Ishikawa (cell line): Measurements from ENCODE around the gene DPP8.

ENCODE experiments used
- CEBPB ChIP-seq: IDR thresholded peaks from 2 replicates; pipeline ENCODE4 v1.6.1; 2012
- CREB1 ChIP-seq: IDR thresholded peaks from 2 replicates; pipeline ENCODE4 v1.6.1; 2012; ENCODE audit warnings: low read depth
- EGR1 ChIP-seq: IDR thresholded peaks from 2 replicates; pipeline ENCODE4 v1.6.1; 2012
- EP300 ChIP-seq: IDR thresholded peaks from 2 replicates; pipeline ENCODE4 v1.6.1; 2012; ENCODE audit warnings: borderline replicate concordance
- FOXM1 ChIP-seq: IDR thresholded peaks from 2 replicates; pipeline ENCODE4 v1.6.1; 2012; ENCODE audit warnings: low read depth, borderline replicate concordance
- NFIC ChIP-seq: IDR thresholded peaks from 2 replicates; pipeline ENCODE4 v1.6.1; 2012
- RAD21 ChIP-seq: IDR thresholded peaks from 2 replicates; pipeline ENCODE4 v1.6.1; 2012; ENCODE audit warnings: low read depth
- TAF1 ChIP-seq: IDR thresholded peaks from 2 replicates; pipeline ENCODE4 v1.6.1; 2012; ENCODE audit warnings: low read depth, mild to moderate bottlenecking
- TCF12 ChIP-seq: IDR thresholded peaks from 2 replicates; pipeline ENCODE4 v1.6.1; 2012; ENCODE audit warnings: low read depth
- TEAD4 ChIP-seq: IDR thresholded peaks from 2 replicates; pipeline ENCODE4 v1.6.1; 2012
- YY1 ChIP-seq: IDR thresholded peaks from 2 replicates; pipeline ENCODE4 v1.6.1; 2012; ENCODE audit warnings: low read depth
- ZBTB7A ChIP-seq: IDR thresholded peaks from 2 replicates; pipeline ENCODE4 v1.6.1; 2012; ENCODE audit warnings: low read depth
- TF ChIP-seq, protein P1 (sequence below): IDR thresholded peaks from 2 replicates; pipeline ENCODE4 v1.6.1; 2012
- TF ChIP-seq, protein P2 (sequence below): IDR thresholded peaks from 2 replicates; pipeline ENCODE4 v1.6.1; 2012; ENCODE audit warnings: low read depth, mild to moderate bottlenecking
- TF ChIP-seq, protein P3 (sequence below): IDR thresholded peaks from 2 replicates; pipeline ENCODE4 v1.6.1; 2012

Gene DPP8

DNA sequence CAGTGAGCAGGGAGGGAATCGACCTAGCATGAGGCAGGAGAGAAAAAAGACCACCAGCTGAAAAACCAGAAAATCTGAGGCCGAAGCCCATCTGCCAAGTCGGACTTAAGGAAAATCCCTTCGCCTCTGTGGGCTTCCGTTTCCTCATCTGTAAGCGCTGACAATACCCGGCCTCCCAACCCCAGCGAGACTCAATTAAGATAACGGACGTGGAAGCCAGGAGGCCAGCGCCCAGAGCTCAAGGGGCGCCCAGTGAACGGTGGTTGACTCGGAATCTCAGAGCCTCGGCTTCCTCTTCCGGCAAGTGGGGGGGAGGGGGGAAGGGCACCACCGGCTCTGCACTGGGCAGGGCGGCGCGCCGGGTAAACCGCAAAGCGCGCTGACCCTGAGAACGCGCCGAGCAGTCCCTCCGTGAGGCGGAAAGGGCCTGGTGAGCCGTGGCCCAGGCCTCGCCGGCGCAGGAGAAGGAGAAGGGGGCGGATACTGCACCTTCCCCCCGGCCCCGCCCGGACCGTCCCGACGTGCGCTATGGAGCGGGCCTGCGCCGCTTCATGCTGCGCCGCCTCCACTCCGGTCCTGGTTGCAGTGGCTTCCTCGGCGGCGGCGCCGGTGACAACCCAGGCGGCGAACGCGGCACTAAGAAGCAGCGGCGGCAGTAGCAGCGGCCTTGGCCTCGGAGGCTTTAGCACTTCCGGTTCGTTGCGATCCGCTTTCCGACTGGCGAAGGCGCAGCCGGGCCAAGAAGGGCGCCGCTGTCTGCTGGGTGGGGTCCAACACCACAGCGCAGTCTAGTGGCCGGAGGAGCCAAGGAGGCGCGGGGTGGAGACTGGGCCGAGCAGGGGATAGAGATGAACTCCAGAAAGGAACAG lies at the start of gene DPP8:
Gene DPP8 (minus strand): TSS at position 693 of the 869 bp plus-strand sequence. CDS start 5,136 bp downstream, outside the sequence.
- TF ChIP-seq RAD21 (peak; percentile 8; the same call in 1 of the 2 replicates), CREB1 (no peak), FOXM1 (no peak; the same call in 1 of the 2 replicates), TEAD4 (0 out of 2 replicates have a peak, but pooled peaks have one; percentile 28), TAF1 (peak; percentile 89), EP300 (0 out of 2 replicates have a peak, but pooled peaks have one; percentile 54), EGR1 (no peak), YY1 (peak; percentile 77), CEBPB (no peak), NFIC (peak; percentile 70), TCF12 (peak; percentile 80), ZBTB7A (no peak)
- TF ChIP-seq, protein P1, sequence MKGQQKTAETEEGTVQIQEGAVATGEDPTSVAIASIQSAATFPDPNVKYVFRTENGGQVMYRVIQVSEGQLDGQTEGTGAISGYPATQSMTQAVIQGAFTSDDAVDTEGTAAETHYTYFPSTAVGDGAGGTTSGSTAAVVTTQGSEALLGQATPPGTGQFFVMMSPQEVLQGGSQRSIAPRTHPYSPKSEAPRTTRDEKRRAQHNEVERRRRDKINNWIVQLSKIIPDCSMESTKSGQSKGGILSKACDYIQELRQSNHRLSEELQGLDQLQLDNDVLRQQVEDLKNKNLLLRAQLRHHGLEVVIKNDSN: peak; percentile 38; the same call in 1 of the 2 replicates
- TF ChIP-seq, protein P2, sequence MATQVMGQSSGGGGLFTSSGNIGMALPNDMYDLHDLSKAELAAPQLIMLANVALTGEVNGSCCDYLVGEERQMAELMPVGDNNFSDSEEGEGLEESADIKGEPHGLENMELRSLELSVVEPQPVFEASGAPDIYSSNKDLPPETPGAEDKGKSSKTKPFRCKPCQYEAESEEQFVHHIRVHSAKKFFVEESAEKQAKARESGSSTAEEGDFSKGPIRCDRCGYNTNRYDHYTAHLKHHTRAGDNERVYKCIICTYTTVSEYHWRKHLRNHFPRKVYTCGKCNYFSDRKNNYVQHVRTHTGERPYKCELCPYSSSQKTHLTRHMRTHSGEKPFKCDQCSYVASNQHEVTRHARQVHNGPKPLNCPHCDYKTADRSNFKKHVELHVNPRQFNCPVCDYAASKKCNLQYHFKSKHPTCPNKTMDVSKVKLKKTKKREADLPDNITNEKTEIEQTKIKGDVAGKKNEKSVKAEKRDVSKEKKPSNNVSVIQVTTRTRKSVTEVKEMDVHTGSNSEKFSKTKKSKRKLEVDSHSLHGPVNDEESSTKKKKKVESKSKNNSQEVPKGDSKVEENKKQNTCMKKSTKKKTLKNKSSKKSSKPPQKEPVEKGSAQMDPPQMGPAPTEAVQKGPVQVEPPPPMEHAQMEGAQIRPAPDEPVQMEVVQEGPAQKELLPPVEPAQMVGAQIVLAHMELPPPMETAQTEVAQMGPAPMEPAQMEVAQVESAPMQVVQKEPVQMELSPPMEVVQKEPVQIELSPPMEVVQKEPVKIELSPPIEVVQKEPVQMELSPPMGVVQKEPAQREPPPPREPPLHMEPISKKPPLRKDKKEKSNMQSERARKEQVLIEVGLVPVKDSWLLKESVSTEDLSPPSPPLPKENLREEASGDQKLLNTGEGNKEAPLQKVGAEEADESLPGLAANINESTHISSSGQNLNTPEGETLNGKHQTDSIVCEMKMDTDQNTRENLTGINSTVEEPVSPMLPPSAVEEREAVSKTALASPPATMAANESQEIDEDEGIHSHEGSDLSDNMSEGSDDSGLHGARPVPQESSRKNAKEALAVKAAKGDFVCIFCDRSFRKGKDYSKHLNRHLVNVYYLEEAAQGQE: no peak
- TF ChIP-seq, protein P3, sequence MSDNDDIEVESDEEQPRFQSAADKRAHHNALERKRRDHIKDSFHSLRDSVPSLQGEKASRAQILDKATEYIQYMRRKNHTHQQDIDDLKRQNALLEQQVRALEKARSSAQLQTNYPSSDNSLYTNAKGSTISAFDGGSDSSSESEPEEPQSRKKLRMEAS: peak; percentile 84

DNA sequence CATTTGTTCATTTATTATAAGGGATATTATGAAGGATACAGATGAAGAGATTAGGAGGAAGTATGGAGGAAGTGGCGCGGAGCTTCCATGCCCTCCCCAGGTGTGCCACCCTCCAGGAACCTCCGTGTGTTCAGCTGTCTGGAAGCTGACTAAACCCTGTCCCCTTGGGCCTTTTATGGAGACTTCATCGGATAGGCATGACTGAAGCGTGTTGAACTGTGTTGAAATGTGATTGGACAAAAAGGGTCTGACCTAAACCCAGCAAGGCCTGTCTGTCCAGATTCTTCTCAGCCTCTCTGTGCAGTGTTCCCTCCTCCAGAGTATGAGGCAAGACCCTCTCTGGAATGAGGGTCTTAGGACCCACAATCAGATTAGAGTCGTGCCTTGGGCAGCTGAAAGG lies 44.4 kb upstream of the DPP8 start:
- TF ChIP-seq TEAD4 (no peak), FOXM1 (no peak), CEBPB (no peak), EGR1 (no peak), TCF12 (no peak), YY1 (no peak), ZBTB7A (no peak), NFIC (no peak), RAD21 (no peak), CREB1 (no peak), TAF1 (no peak), EP300 (no peak)
- TF ChIP-seq, protein P3: no peak
- TF ChIP-seq, protein P1: no peak
- TF ChIP-seq, protein P2: no peak

DNA sequence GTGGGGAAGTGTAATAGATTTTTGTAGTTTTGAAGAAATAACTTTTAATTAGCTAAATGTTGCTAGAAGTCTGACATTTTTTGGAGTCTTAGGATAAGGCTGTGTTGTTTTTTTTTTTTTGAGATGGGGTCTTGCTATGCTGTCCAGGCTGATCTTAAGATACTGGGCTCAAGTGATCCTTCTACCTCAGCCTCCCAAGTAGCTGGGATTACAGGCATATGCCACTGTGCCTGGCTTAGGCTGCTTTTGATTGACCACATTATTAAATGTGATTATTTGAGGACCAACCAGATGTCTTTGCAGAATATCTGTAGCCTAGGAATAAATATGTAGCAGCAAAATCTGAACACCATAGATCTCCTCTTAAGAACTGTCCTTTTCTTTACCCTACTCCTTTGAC lies 42.5 kb upstream of the DPP8 start:
- TF ChIP-seq FOXM1 (no peak), EGR1 (no peak)
- TF ChIP-seq, protein P3: no peak

DNA sequence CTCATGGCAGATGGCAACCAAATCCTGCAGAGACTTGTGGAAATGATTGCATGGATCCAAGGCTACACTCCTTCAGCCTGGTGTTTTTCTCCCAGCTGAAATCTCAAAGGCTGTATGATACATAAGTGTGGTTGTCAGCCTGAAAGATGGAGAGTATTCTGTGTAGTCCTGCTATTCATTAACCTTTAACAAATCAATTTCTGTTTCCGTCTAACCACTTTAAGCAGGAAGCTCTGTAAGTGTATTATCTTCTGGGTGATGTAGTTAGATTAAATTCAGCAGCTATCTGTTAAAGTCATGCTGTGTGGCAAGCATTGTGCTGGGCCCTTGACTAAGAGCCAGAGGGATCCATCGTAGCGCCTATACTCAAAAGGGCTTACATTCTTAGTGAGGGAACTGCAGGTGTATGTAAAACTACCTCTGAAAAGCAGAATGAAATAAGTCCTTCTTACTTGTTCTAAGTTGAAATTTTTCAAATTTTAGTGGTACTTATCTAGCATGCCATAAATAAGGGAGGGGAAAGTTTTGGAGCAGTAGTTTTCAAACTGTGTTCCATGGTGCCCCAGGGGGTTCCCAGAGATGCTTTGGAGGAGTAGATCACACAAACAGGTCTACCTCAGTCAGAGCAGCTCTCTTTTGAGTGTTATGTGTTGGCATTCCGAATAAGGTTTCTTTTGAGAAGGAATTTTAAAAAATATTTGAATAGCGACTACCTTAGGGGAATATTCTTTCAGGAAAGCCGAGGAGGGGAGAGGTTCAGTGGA lies 41.7 kb upstream of the DPP8 start:
- TF ChIP-seq EP300 (no peak), RAD21 (no peak), FOXM1 (no peak), YY1 (no peak), ZBTB7A (no peak), TCF12 (no peak), TAF1 (no peak), NFIC (no peak), TEAD4 (no peak), CREB1 (no peak), CEBPB (no peak), EGR1 (no peak)
- TF ChIP-seq, protein P1: no peak
- TF ChIP-seq, protein P3: no peak
- TF ChIP-seq, protein P2: no peak
